ENCODE measurements around the gene CCDC191. TPM values are rescaled to one million over a fixed set of nuclear protein-coding genes. Genes with fewer than 3 reads are reported as not detected.

CCDC191 gene
- total RNA-seq, 3 donors from 2014 or later (not counting 1 experiment from before 2014, with no cell fraction given) = 5.5 to 6.4 (median 5.7) TPM

- no peak overlapping the region for H3K27ac ChIP-seq (ENCODE audit: low read length)
- H3K9me3 Mint-ChIP-seq = no peaks in the 10 kb centered on the region
- ATAC-seq (no peak), DNase-seq (no peak)
- no peaks in the 10 kb centered on the region for H3K4me1 ChIP-seq (ENCODE audit: control insufficient read depth, insufficient read depth, low read length)
- no peaks in the 10 kb centered on the region for H3K9me3 ChIP-seq (ENCODE audit: control insufficient read depth, insufficient read depth, low read length)
- H3K4me3 ChIP-seq (ENCODE audit: low read length) = no peak overlapping the region
- no peak overlapping the region for H3K27ac Mint-ChIP-seq
- no peaks in the 10 kb centered on the region for H3K36me3 Mint-ChIP-seq
- H3K27me3 ChIP-seq (ENCODE audit: control insufficient read depth, insufficient read depth, low read length) = no peaks in the 10 kb centered on the region
- H3K27me3 Mint-ChIP-seq (ENCODE audit: low read depth in 2 of 2) = no peaks in the 10 kb centered on the region
- no peaks in the 10 kb centered on the region for H3K4me1 Mint-ChIP-seq
- intact Hi-C loops (cut with micrococcal nuclease) = no loop called here
- TF ChIP-seq CTCF (IDR thresholded peaks at IDR 0.05) = no peak
- H3K4me3 Mint-ChIP-seq = no peak overlapping the region
- no peaks in the 10 kb centered on the region for H3K36me3 ChIP-seq (ENCODE audit: control insufficient read depth, insufficient read depth, low read length)
- WGBS (ENCODE audit: insufficient coverage) = 88% methylated on average over 7 of the region's 7 CpGs
Measured at GRCh38 chr3:114014211-114014610, 42.1 kb downstream of the CCDC191 start.

GRCh38 chr3:114011059-114011797 lies 45.1 kb downstream of the CCDC191 start:
- no peaks in the 10 kb centered on the region for H3K9me3 Mint-ChIP-seq
- no peaks in the 10 kb centered on the region for H3K36me3 Mint-ChIP-seq
- no peaks in the 10 kb centered on the region for H3K27me3 ChIP-seq (ENCODE audit: control insufficient read depth, insufficient read depth, low read length)
- WGBS (ENCODE audit: insufficient coverage) = 100% methylated on average over 1 of the region's 2 CpGs
- H3K36me3 ChIP-seq (ENCODE audit: control insufficient read depth, insufficient read depth, low read length) = no peaks in the 10 kb centered on the region
- no peak for TF ChIP-seq CTCF (IDR thresholded peaks at IDR 0.05)
- ATAC-seq = no peak
- no peak overlapping the region for H3K4me3 Mint-ChIP-seq
- no peak overlapping the region for H3K27ac Mint-ChIP-seq
- peak overlapping the region; percentile 56 for H3K27ac ChIP-seq (ENCODE audit: low read length)
- no peaks in the 10 kb centered on the region for H3K4me1 ChIP-seq (ENCODE audit: control insufficient read depth, insufficient read depth, low read length)
- no peak for DNase-seq
- no peak overlapping the region for H3K4me3 ChIP-seq (ENCODE audit: low read length)
- intact Hi-C loops (cut with micrococcal nuclease) = no loop called here
- H3K9me3 ChIP-seq (ENCODE audit: control insufficient read depth, insufficient read depth, low read length) = no peaks in the 10 kb centered on the region
- H3K4me1 Mint-ChIP-seq = no peaks in the 10 kb centered on the region
- no peaks in the 10 kb centered on the region for H3K27me3 Mint-ChIP-seq (ENCODE audit: low read depth in 2 of 2)

- intact Hi-C loops (cut with micrococcal nuclease) = no loop called here
- no peaks in the 10 kb centered on the region for H3K27me3 ChIP-seq (ENCODE audit: control insufficient read depth, insufficient read depth, low read length)
- no peak overlapping the region for H3K4me3 Mint-ChIP-seq
Measured at GRCh38 chr3:114005481-114005880, 50.8 kb downstream of the CCDC191 start.

More at GRCh38 chr3:114005481-114005880, 50.8 kb downstream of the CCDC191 start:
- Mint-ChIP-seq H3K36me3 (no peaks in the 10 kb centered on the region), H3K4me1 (no peaks in the 10 kb centered on the region), H3K9me3 (no peaks in the 10 kb centered on the region), H3K27me3 (ENCODE audit: low read depth in 2 of 2) (no peaks in the 10 kb centered on the region), H3K27ac (no peak overlapping the region)
- H3K9me3 ChIP-seq (ENCODE audit: control insufficient read depth, insufficient read depth, low read length) = no peaks in the 10 kb centered on the region
- no peaks in the 10 kb centered on the region for H3K36me3 ChIP-seq (ENCODE audit: control insufficient read depth, insufficient read depth, low read length)
- H3K27ac ChIP-seq (ENCODE audit: low read length) = peak overlapping the region; percentile 68
- WGBS (ENCODE audit: insufficient coverage) = 67% methylated on average over 5 of the region's 5 CpGs
- no peak for TF ChIP-seq CTCF (IDR thresholded peaks at IDR 0.05)
- DNase-seq = no peak
- H3K4me3 ChIP-seq (ENCODE audit: low read length) = no peak overlapping the region
- no peak for ATAC-seq
- H3K4me1 ChIP-seq (ENCODE audit: control insufficient read depth, insufficient read depth, low read length) = no peaks in the 10 kb centered on the region
